ENCODE results near the gene SBSN. TPM values are rescaled to one million over a fixed set of nuclear protein-coding genes. Genes with fewer than 3 reads are reported as not detected.

Gene SBSN
- total RNA-seq, 1 donor from 2014 or later, result not detected

GRCh38 chr19:35558400-35559280, 30.5 kb upstream of the SBSN start:
- Mint-ChIP-seq H3K36me3 (ENCODE audit: low read depth) (no peaks in the 10 kb centered on the region), H3K4me3 (peak overlapping the region; percentile 22), H3K9me3 (no peaks in the 10 kb centered on the region), H3K27me3 (peaks cover 30% of the 10 kb centered on the region), H3K27ac (no peak overlapping the region), H3K4me1 (peaks cover 5% of the 10 kb centered on the region)
- no peak for DNase-seq
- intact Hi-C loops (cut with micrococcal nuclease), result no loop called here

GRCh38 chr19:35557539-35558399, 29.7 kb upstream of the SBSN start:
- Mint-ChIP-seq H3K27me3 (peaks cover 30% of the 10 kb centered on the region), H3K4me3 (peak overlapping the region; percentile 77), H3K27ac (no peak overlapping the region), H3K36me3 (ENCODE audit: low read depth) (no peaks in the 10 kb centered on the region), H3K4me1 (peaks cover 5% of the 10 kb centered on the region), H3K9me3 (no peaks in the 10 kb centered on the region)
- intact Hi-C loops (cut with micrococcal nuclease), result no loop called here
- peak; percentile 84 for DNase-seq

- peaks cover 5% of the 10 kb centered on the region for H3K4me1 Mint-ChIP-seq
- H3K4me3 Mint-ChIP-seq, result peak overlapping the region; percentile 60
- no peak for DNase-seq
- peak overlapping the region; percentile 7 for H3K27ac Mint-ChIP-seq
- no peaks in the 10 kb centered on the region for H3K9me3 Mint-ChIP-seq
- H3K27me3 Mint-ChIP-seq, result peaks cover 28% of the 10 kb centered on the region
- no peaks in the 10 kb centered on the region for H3K36me3 Mint-ChIP-seq (ENCODE audit: low read depth)
- intact Hi-C loops (cut with micrococcal nuclease), result no loop called here
Observed at GRCh38 chr19:35556846-35557538, 28.9 kb upstream of the SBSN start.

GRCh38 chr19:35556025-35556590, 28.0 kb upstream of the SBSN start:
- Mint-ChIP-seq H3K4me3 (no peak overlapping the region), H3K9me3 (no peaks in the 10 kb centered on the region), H3K27me3 (peaks cover 23% of the 10 kb centered on the region), H3K27ac (no peak overlapping the region), H3K4me1 (peaks cover 5% of the 10 kb centered on the region), H3K36me3 (ENCODE audit: low read depth) (no peaks in the 10 kb centered on the region)
- DNase-seq, result no peak
- intact Hi-C loops (cut with micrococcal nuclease), result no loop called here

- peaks cover 5% of the 10 kb centered on the region for H3K4me1 Mint-ChIP-seq
- H3K27me3 Mint-ChIP-seq, result peaks cover 22% of the 10 kb centered on the region
- intact Hi-C loops (cut with micrococcal nuclease), result no loop called here
- no peak overlapping the region for H3K4me3 Mint-ChIP-seq
- H3K27ac Mint-ChIP-seq, result no peak overlapping the region
- no peaks in the 10 kb centered on the region for H3K36me3 Mint-ChIP-seq (ENCODE audit: low read depth)
- H3K9me3 Mint-ChIP-seq, result no peaks in the 10 kb centered on the region
- no peak for DNase-seq
Observed at GRCh38 chr19:35555301-35556005, 27.3 kb upstream of the SBSN start.

- H3K36me3 Mint-ChIP-seq (ENCODE audit: low read depth), result peaks cover 3% of the 10 kb centered on the region
- H3K4me3 Mint-ChIP-seq, result no peak overlapping the region
- H3K4me1 Mint-ChIP-seq, result peaks cover 7% of the 10 kb centered on the region
- intact Hi-C loops (cut with micrococcal nuclease), result no loop called here
- H3K27me3 Mint-ChIP-seq, result peaks cover 11% of the 10 kb centered on the region
- no peak for DNase-seq
- H3K9me3 Mint-ChIP-seq, result no peaks in the 10 kb centered on the region
- no peak overlapping the region for H3K27ac Mint-ChIP-seq
Observed at GRCh38 chr19:35554076-35554475, 26.0 kb upstream of the SBSN start.

- H3K27ac Mint-ChIP-seq, result no peak overlapping the region
- H3K4me3 Mint-ChIP-seq, result no peak overlapping the region
- DNase-seq, result no peak
- H3K4me1 Mint-ChIP-seq, result peaks cover 11% of the 10 kb centered on the region
- no peaks in the 10 kb centered on the region for H3K9me3 Mint-ChIP-seq
- intact Hi-C loops (cut with micrococcal nuclease), result no loop called here
- peaks cover 8% of the 10 kb centered on the region for H3K27me3 Mint-ChIP-seq
- peaks cover 5% of the 10 kb centered on the region for H3K36me3 Mint-ChIP-seq (ENCODE audit: low read depth)
Observed at GRCh38 chr19:35553385-35554000, 25.4 kb upstream of the SBSN start.

GRCh38 chr19:35552534-35553384, 24.6 kb upstream of the SBSN start:
- peak overlapping the region; percentile 29 for H3K27ac Mint-ChIP-seq
- intact Hi-C loops (cut with micrococcal nuclease), result no loop called here
- DNase-seq, result no peak
- peaks cover 11% of the 10 kb centered on the region for H3K4me1 Mint-ChIP-seq
- H3K9me3 Mint-ChIP-seq, result no peaks in the 10 kb centered on the region
- H3K4me3 Mint-ChIP-seq, result no peak overlapping the region
- peaks cover 9% of the 10 kb centered on the region for H3K36me3 Mint-ChIP-seq (ENCODE audit: low read depth)
- peaks cover 6% of the 10 kb centered on the region for H3K27me3 Mint-ChIP-seq

- no peak for DNase-seq
- intact Hi-C loops (cut with micrococcal nuclease), result no loop called here
- H3K27ac Mint-ChIP-seq, result no peak overlapping the region
Observed at GRCh38 chr19:35551091-35551810, 23.1 kb upstream of the SBSN start.

GRCh38 chr19:35549879-35550523, 21.9 kb upstream of the SBSN start:
- intact Hi-C loops (cut with micrococcal nuclease), result loop anchor here (5.0 kb wide), 4 partner anchors 38 to 167 kb away; partner anchors contain the start of genes DMKN, KMT2B and RBM42
- H3K27me3 Mint-ChIP-seq, result no peaks in the 10 kb centered on the region
- DNase-seq, result no peak
- no peaks in the 10 kb centered on the region for H3K9me3 Mint-ChIP-seq
- H3K4me3 Mint-ChIP-seq, result no peak overlapping the region
- H3K27ac Mint-ChIP-seq, result no peak overlapping the region
- H3K36me3 Mint-ChIP-seq (ENCODE audit: low read depth), result peaks cover 17% of the 10 kb centered on the region
- H3K4me1 Mint-ChIP-seq, result peaks cover 21% of the 10 kb centered on the region

More at GRCh38 chr19:35551091-35551810, 23.1 kb upstream of the SBSN start:
- no peak overlapping the region for H3K4me3 Mint-ChIP-seq
- no peaks in the 10 kb centered on the region for H3K9me3 Mint-ChIP-seq
- H3K4me1 Mint-ChIP-seq, result peaks cover 17% of the 10 kb centered on the region
- H3K36me3 Mint-ChIP-seq (ENCODE audit: low read depth), result peaks cover 17% of the 10 kb centered on the region
- peaks cover 2% of the 10 kb centered on the region for H3K27me3 Mint-ChIP-seq

- Mint-ChIP-seq H3K27ac (peak overlapping the region; percentile 9), H3K4me3 (no peak overlapping the region), H3K36me3 (ENCODE audit: low read depth) (peaks cover 20% of the 10 kb centered on the region), H3K27me3 (no peaks in the 10 kb centered on the region), H3K9me3 (no peaks in the 10 kb centered on the region), H3K4me1 (peaks cover 26% of the 10 kb centered on the region)
- intact Hi-C loops (cut with micrococcal nuclease), result loop anchor here (5.0 kb wide), 4 partner anchors 37 to 168 kb away; partner anchors contain the start of genes DMKN, KMT2B and RBM42
- peak; percentile 89 for DNase-seq
Observed at GRCh38 chr19:35549174-35549788, 21.2 kb upstream of the SBSN start.

All from activated CD4-positive, alpha-beta T cell treated with anti-CD3 and anti-CD28 coated beads, Interleukin-2, amount 10 ng/mL, durations not matched to agents 24 days and 14 days (primary cell).